M059J (cell line): ENCODE measurements around the gene PRKCE. TPM values are rescaled to one million over a fixed set of nuclear protein-coding genes. Genes with fewer than 3 reads are reported as not detected.
A peak's percentile ranks its signal among the peaks of the same experiment; 100 is the strongest.

ENCODE experiments used
- DNase-seq: peaks from one replicate; pipeline ENCODE4 v3.0.0-alpha.2; 2012; ENCODE audit warnings: low read depth
- total RNA-seq: library from RNA; depleted of rRNA; stranded (reverse); fragments of >200 nt; shearing (Covaris generic); gene quantifications from 2 replicates; pipeline ENCODE4 v1.2.3, GENCODE V29; 2014

Gene PRKCE
- total RNA-seq, 1 experiment from 2014 or later, result 5.9 TPM

- DNase-seq, result no peak
These were observed 335.0 kb downstream of the PRKCE start for GRCh38 chr2:45986509-45986908.

GRCh38 chr2:45987856-45988255, 336.4 kb downstream of the PRKCE start:
- DNase-seq, result no peak

DNA sequence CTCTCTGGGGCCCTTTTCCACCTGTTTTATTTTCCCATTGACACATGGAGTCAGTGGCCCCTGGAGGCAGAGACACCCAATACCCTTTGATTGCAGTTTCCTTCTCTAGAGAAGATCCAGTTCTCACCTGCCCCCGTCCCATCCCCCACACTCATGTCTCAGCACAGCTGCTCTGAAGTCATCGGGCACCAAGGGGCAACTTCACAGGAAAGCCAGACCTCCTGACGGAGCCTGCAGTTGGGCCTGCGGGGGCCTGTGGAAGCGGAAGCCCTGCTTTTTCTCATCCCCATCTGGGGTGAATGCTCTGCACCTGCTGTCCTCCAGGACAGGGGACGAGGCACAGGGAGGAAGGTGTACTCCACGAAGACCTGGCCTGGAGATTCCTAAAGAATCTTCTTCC, 337.4 kb downstream of the PRKCE start:
- no peak for DNase-seq

DNA sequence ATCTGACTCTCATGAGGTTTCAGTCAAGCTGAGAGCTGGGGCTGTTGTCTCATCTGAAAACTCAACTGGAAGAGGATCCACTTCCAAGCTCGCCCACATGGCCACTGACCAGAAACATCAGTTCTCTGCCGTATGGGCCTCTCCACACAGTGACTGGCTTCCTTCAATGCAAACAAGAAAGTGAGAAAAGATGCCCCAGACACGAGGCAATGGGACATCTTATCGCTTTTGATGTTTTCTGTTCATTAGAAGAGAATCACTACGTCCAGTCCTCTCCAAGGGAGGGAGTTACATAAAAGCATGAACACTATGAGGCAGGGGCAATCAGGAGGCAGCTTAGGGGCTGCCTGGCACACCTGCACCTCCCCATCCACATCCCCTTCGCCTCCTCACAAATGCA, 338.7 kb downstream of the PRKCE start:
- DNase-seq, result no peak

DNA sequence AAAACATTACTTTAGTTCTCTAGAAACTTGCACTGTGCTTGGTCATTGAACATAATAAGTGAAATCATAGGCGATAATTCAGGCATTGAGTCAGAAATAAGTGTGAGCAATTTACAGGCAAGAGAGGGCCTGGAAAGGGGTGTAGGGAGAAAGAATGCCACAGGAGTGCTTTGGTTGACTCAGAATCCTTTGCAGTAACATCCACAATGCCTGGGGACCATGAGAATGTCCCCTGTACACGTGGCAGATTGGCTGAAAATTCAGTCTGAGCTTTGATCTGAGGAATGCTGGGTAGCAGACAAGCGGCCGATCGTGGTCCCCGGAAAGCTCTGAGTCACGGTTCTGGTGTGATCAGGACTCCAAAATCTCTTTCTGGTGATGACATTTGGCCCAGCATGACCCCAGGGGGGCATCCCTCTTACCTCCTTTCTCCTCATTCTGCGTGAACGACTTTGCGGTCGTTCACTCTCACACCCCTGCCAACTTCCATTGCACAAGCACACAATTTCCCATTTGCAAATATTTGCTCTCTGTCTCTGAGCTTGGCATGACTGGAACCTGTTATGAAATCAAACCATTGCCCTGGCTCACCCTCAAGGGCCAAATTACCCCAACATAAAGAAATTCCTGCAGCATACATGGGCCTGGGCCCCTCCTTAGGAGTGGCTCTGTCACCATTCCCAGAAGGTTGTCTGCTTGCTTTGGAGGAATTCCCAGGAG, 340.7 kb downstream of the PRKCE start:
- peak; percentile 90 for DNase-seq

DNA sequence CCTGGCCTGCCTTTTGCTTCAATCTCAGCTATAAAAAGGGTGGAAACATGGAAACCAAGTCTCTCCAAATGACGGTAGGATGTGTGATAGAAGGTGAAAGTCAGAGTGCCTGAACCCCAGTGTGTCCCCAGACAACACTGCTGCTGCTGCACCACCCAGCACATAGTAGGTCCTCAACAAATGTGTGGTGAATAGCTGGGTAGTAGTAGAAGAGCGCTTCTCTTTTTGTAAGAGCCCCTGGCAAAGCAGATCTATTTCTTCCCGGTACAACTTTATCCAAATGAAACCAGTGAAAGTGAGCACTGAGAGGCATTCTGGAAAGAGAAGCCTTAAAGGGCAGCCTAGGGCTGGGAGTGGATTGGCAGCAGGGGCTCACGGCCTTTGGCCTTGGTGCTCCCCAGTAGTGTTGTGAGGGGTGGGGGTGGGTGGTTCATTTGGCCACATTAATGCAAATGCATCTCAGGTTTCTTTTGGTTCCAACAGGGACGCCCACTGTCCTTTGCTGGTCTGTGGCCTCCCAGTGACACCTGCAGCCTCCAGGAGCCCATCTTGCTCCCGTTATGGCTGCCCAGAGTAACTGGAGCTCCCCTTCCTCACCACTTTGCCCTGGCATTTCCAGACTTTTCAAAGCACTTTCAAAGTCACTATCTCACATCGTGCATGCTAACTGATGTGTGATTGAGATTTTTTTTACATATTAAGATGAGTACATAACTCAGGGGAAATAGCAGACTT, 341.4 kb downstream of the PRKCE start:
- no peak for DNase-seq

- peak; percentile 77 for DNase-seq
These were observed 342.1 kb downstream of the PRKCE start for GRCh38 chr2:45993476-45993991.

- DNase-seq, result no peak
These were observed 342.6 kb downstream of the PRKCE start for GRCh38 chr2:45994060-45994459.

DNA sequence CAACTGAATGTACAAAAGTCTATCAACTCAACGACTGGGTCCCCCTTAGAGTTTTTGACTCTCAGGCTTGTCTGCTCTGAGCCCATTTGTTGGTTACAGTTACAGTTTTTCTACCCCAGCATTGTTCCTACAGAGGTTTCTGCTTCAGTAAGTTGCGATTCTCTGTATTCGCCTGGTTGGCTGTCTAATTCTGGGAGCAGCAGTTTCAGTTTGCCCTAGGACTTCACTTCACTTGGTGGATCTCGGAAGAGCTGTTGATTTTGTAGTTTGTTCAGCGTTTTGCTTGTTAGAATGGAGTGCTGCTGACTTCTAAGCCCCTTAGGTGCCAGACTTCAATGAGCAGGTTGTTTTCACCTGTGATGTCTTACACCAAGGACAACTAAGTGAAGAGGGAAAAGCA, 349.2 kb downstream of the PRKCE start:
- DNase-seq, result no peak

GRCh38 chr2:46001290-46001689, 349.8 kb downstream of the PRKCE start:
- DNase-seq, result no peak

- DNase-seq, result no peak
These were observed 350.4 kb downstream of the PRKCE start for GRCh38 chr2:46001741-46002506.

- DNase-seq, result no peak
These were observed 351.0 kb downstream of the PRKCE start for GRCh38 chr2:46002507-46002883.

DNA sequence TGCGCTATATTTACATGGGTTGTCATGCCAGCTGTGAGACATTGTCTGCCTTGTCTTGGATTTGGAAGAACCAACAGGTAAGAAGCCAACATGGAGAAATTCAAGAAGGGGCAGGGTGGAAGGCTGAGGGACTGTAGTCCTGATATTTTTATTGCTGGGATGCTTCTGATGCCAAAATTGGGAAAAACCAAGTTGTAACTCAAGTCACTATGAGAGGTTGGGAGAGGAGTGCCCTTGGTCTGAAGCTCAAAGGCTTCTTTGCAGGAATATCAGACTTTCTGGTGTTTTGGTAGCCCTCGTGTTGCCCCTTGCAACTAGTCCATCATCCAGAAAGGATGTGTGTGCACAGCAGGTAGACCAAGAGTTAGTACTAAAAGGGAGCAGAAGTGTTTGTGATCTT, 351.5 kb downstream of the PRKCE start:
- DNase-seq, result no peak

DNA sequence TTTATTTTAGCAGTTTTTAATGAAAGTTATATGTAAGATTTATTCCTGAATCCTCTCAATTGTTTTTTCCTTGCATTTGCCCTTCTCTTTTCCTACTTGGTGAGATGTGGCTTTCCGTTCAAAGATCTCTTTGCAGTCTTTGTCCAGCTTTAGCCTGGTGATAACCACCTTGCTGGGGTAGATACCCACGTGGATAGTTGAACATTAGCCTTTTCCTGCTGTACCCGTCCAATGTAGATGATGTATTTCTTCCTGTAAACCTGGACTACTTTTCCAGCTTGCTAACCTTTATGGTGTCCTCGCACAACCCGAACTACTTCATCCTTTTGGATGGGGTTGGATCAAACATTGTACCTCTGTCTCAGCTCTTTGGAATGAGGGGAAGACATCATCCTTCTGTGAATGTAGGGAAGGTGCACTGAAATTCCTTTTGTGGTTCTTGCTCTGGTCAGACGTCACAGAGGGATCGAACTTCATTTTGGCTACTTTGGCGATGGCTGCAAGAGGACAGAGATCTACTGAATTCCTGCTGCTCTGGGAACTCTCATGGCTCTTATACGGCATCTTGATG, 352.5 kb downstream of the PRKCE start:
- DNase-seq, result no peak

DNA sequence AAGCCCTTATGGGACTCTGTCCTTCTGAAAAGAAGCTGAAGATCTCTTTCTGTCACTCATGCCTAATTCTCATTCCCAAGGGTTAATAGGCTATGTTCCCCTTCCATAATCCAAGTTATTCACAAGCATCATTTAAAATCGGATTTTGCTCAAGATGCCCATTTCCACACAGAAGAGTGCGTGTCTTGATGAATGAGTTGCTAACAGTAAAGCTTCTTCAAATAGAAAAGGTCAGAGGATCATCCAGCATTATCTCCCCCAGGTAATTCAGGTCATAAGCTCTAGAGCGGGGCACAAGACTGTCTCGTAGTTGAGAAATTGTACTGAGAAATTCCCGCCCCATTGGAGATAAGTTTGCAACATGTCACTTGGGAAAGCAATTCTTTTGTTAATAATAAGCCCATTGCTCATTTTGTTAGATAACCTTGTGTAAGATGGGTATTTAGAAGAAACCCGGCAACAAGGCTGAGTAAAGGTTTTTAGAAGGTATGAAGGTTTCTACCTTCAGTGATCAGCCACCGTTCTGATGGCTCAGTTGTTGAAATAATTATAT, 355.1 kb downstream of the PRKCE start:
- DNase-seq, result no peak

GRCh38 chr2:46007412-46007811, 355.9 kb downstream of the PRKCE start:
- no peak for DNase-seq

DNA sequence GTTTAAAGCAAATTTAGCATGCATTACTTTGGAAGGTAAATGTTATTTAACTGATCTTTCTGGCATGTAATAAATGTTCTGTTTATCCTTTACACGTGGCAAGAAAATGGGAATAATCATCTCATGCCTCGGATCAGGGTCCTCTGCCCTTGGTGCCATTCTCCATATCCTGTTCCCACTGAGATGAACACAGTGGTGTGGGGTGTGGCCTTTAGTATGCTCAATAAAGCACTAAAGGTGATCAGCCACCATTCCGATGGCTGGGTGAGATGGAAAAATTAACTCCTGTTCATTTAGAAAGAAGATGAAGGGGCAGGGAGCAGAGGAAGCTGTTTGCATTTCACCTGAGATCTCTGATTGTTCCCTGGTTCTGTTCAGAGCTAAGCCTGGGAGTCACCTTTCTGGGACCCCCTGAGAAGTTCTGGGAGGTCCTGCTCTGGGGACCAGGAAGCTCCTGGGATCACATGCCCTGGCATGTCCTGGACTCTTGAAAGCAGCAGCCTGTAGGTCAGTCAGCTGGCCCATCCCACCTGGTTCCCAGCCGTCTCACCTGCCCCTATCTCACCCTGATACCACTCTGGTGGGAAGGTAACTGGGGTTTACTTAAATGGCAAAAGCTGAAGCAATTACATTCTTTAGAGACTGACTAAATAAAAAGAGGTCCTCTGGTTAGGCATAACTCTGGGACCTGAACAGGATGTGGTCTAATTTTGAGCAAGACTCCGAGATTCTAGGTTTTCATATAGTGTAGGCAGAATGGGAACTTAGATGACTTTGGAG, 356.8 kb downstream of the PRKCE start:
- peak; percentile 70 for DNase-seq

GRCh38 chr2:46009315-46009714, 357.8 kb downstream of the PRKCE start:
- DNase-seq, result no peak

DNA sequence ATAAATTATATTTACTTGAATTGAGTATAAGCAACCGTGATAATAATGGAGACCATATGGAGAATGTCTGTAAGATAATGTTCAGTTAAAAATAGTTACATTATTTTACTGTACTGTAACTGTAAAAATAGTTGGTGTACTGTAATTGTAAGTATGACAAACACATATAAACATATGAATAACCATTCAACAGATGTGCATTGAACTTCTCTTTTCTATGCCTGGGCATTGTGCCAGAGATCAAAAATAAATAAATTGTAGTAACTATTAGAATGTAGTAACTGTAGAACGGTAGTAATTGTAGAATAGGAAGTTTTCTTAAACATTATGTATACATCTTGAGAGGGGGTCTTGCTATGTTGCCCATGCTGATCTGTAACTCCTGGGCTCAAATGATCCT, 358.3 kb downstream of the PRKCE start:
- no peak for DNase-seq

DNA sequence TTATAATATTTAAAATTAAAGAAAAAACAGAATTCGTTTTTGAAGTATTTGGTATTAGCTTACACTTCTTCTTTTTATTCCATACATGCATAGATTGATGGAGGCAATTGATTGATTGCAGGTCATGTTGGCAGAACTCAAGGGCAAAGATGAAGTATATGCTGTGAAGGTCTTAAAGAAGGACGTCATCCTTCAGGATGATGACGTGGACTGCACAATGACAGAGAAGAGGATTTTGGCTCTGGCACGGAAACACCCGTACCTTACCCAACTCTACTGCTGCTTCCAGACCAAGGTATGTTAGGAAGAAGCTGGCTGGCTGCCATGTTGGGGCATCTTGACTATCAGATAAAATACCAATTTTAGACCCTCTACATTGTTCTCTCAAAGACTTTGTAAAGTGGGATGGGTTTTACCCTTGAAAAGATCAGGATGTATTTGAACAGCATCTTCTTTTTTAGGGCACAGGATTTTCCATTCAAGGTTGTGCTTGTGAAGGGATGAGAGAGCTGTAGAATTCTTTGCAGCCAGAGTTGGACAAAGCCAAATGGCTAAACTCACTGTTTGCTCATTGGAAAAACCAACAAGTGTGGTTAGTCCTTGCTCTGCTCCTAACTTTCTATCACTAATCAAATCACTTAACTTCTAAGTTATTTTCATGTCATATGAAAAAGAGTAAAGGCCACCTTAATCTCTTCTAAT, 358.9 kb downstream of the PRKCE start:
- DNase-seq, result no peak
